NB4 (cell line): ENCODE measurements around the gene ARHGAP27.

Experiments
- MAX ChIP-seq: IDR thresholded peaks from 2 replicates; pipeline ENCODE4 v1.6.1; 2011; ENCODE audit warnings: low read depth, low read length
- MYC ChIP-seq: IDR thresholded peaks from 2 replicates; pipeline ENCODE4 v1.6.1; 2011; ENCODE audit warnings: low read depth, low read length
- POLR2A ChIP-seq: IDR thresholded peaks from 2 replicates; pipeline ENCODE4 v1.6.1; 2011; ENCODE audit warnings: mild to moderate bottlenecking; ENCODE audit not compliant: insufficient read length; ENCODE audit errors: extremely low read depth
- TF ChIP-seq, protein P1 (sequence below): IDR thresholded peaks from one replicate; pipeline ENCODE4 v1.5.1; 2012; ENCODE audit warnings: low read depth, low read length

- TF ChIP-seq, protein P1, sequence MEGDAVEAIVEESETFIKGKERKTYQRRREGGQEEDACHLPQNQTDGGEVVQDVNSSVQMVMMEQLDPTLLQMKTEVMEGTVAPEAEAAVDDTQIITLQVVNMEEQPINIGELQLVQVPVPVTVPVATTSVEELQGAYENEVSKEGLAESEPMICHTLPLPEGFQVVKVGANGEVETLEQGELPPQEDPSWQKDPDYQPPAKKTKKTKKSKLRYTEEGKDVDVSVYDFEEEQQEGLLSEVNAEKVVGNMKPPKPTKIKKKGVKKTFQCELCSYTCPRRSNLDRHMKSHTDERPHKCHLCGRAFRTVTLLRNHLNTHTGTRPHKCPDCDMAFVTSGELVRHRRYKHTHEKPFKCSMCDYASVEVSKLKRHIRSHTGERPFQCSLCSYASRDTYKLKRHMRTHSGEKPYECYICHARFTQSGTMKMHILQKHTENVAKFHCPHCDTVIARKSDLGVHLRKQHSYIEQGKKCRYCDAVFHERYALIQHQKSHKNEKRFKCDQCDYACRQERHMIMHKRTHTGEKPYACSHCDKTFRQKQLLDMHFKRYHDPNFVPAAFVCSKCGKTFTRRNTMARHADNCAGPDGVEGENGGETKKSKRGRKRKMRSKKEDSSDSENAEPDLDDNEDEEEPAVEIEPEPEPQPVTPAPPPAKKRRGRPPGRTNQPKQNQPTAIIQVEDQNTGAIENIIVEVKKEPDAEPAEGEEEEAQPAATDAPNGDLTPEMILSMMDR, result no peak
- TF ChIP-seq POLR2A (no peak), MYC (no peak), MAX (no peak)
Observed at GRCh38 chr17:45388604-45389325, 43.9 kb downstream of the ARHGAP27 start.
